Stimulated activated CD4-positive, alpha-beta T cell treated with anti-CD3 and anti-CD28 coated beads, Interleukin-12 subunit alpha, Interleukin-12 subunit beta, amount 100 ng/mL, for 48 hours (primary cell): Measurements from ENCODE around the gene ITPKB.
"Not testable (repeated sequence)": the region's sequence is repeated elsewhere in the genome, so short reads cannot be mapped to it uniquely, and the experiment has no call there.

Experiments
- DNase-seq, 3 donors: peaks; one replicate each; pipeline ENCODE4 v3.0.0-alpha.2; 2020; ENCODE audit warnings: low read depth in 2 of 3, low spot score in 1 of 3

The ITPKB gene

GRCh38 chr1:226732856-226733291 lies 6.2 kb downstream of the ITPKB start:
- no peak for DNase-seq

GRCh38 chr1:226731257-226731893 lies 7.7 kb downstream of the ITPKB start:
- DNase-seq = no peak

GRCh38 chr1:226730836-226731235 lies 8.2 kb downstream of the ITPKB start:
- no peak for DNase-seq

GRCh38 chr1:226730071-226730470 lies 9.0 kb downstream of the ITPKB start:
- DNase-seq = no peak

- no peak for DNase-seq
These were observed 10.6 kb downstream of the ITPKB start for GRCh38 chr1:226728448-226728847.

GRCh38 chr1:226725897-226726267 lies 13.2 kb downstream of the ITPKB start:
- no peak for DNase-seq

- DNase-seq = no peak
These were observed 15.2 kb downstream of the ITPKB start for GRCh38 chr1:226723657-226724532.

GRCh38 chr1:226722901-226723656 lies 16.0 kb downstream of the ITPKB start:
- no peak for DNase-seq

GRCh38 chr1:226722240-226722900 lies 16.7 kb downstream of the ITPKB start:
- no peak for DNase-seq

- not testable (repeated sequence) for DNase-seq
These were observed 18.5 kb downstream of the ITPKB start for GRCh38 chr1:226720574-226720973.

GRCh38 chr1:226719596-226720387 lies 19.3 kb downstream of the ITPKB start:
- DNase-seq = no peak

GRCh38 chr1:226717256-226717909 lies 21.7 kb downstream of the ITPKB start:
- DNase-seq = no peak

- no peak for DNase-seq
These were observed 22.5 kb downstream of the ITPKB start for GRCh38 chr1:226716577-226716976.

GRCh38 chr1:226714148-226714547 lies 24.9 kb downstream of the ITPKB start:
- DNase-seq = no peak

GRCh38 chr1:226712742-226713419 lies 26.2 kb downstream of the ITPKB start:
- no peak for DNase-seq

GRCh38 chr1:226711976-226712741 lies 26.9 kb downstream of the ITPKB start:
- DNase-seq = no peak

GRCh38 chr1:226710501-226710900 lies 28.6 kb downstream of the ITPKB start:
- no peak for DNase-seq

- DNase-seq = no peak
These were observed 29.1 kb downstream of the ITPKB start for GRCh38 chr1:226709953-226710352.

GRCh38 chr1:226708967-226709396 lies 30.1 kb downstream of the ITPKB start:
- DNase-seq = no peak
